ENCODE measurements around the gene IL1RL2.

The IL1RL2 gene

GRCh38 chr2:102278720-102279390 lies 92.0 kb downstream of the IL1RL2 start:
- no peak overlapping the region for H3K4me2 ChIP-seq (ENCODE audit: low read length)
- no peak overlapping the region for H3K27ac ChIP-seq (ENCODE audit: low read depth, low read length, poor library complexity, severe bottlenecking)
- no peak for TF ChIP-seq EZH2 (IDR thresholded peaks at IDR 0.05; ENCODE audit: borderline replicate concordance, low read length)
- TF ChIP-seq CTCF (IDR thresholded peaks at IDR 0.05; ENCODE audit: low read length), result no peak
- H3K79me2 ChIP-seq (ENCODE audit: insufficient read depth, low read length), result no peaks in the 10 kb centered on the region
- H3K36me3 ChIP-seq (ENCODE audit: insufficient read depth, low read length), result no peaks in the 10 kb centered on the region
- H3K27me3 ChIP-seq (ENCODE audit: insufficient read depth, low read length), result no peaks in the 10 kb centered on the region; the same call in 1 of the 2 replicates
- no peaks in the 10 kb centered on the region for H3F3A ChIP-seq (ENCODE audit: insufficient read depth, low read length)
- H3K4me1 ChIP-seq (ENCODE audit: insufficient read depth, low read length, severe bottlenecking), result no peaks in the 10 kb centered on the region
- no peaks in the 10 kb centered on the region for H3K9me2 ChIP-seq (ENCODE audit: low read depth, low read length)
- H4K20me1 ChIP-seq (ENCODE audit: insufficient read depth, low read length), result no peaks in the 10 kb centered on the region
- peaks cover 4% of the 10 kb centered on the region; the same call in 1 of the 2 replicates for H3K9me3 ChIP-seq (ENCODE audit: low read length)
- H3K4me3 ChIP-seq (ENCODE audit: low read depth, low read length, poor library complexity, severe bottlenecking), result no peak overlapping the region
- H3K9ac ChIP-seq (ENCODE audit: low read length), result no peak overlapping the region
- no peak overlapping the region for H2AFZ ChIP-seq (ENCODE audit: low read length)

GRCh38 chr2:102279391-102279735 lies 92.5 kb downstream of the IL1RL2 start:
- Histone ChIP-seq H2AFZ (ENCODE audit: low read length) (no peak overlapping the region), H3K9me2 (ENCODE audit: low read depth, low read length) (no peaks in the 10 kb centered on the region), H3K9me3 (ENCODE audit: low read length) (peaks cover 4% of the 10 kb centered on the region; the same call in 1 of the 2 replicates), H3K4me2 (ENCODE audit: low read length) (no peak overlapping the region), H4K20me1 (ENCODE audit: insufficient read depth, low read length) (no peaks in the 10 kb centered on the region), H3K27me3 (ENCODE audit: insufficient read depth, low read length) (no peaks in the 10 kb centered on the region; the same call in 1 of the 2 replicates), H3K36me3 (ENCODE audit: insufficient read depth, low read length) (no peaks in the 10 kb centered on the region), H3F3A (ENCODE audit: insufficient read depth, low read length) (no peaks in the 10 kb centered on the region), H3K4me1 (ENCODE audit: insufficient read depth, low read length, severe bottlenecking) (no peaks in the 10 kb centered on the region), H3K27ac (ENCODE audit: low read depth, low read length, poor library complexity, severe bottlenecking) (no peak overlapping the region), H3K4me3 (ENCODE audit: low read depth, low read length, poor library complexity, severe bottlenecking) (no peak overlapping the region), H3K9ac (ENCODE audit: low read length) (no peak overlapping the region), H3K79me2 (ENCODE audit: insufficient read depth, low read length) (no peaks in the 10 kb centered on the region)
- TF ChIP-seq CTCF (IDR thresholded peaks at IDR 0.05; ENCODE audit: low read length) (no peak), EZH2 (IDR thresholded peaks at IDR 0.05; ENCODE audit: borderline replicate concordance, low read length) (no peak)

- Histone ChIP-seq H3K9me3 (ENCODE audit: low read length) (no peaks in the 10 kb centered on the region), H3K36me3 (ENCODE audit: insufficient read depth, low read length) (no peaks in the 10 kb centered on the region), H2AFZ (ENCODE audit: low read length) (no peak overlapping the region), H3K4me1 (ENCODE audit: insufficient read depth, low read length, severe bottlenecking) (no peaks in the 10 kb centered on the region), H3K4me2 (ENCODE audit: low read length) (no peak overlapping the region), H3K27ac (ENCODE audit: low read depth, low read length, poor library complexity, severe bottlenecking) (no peak overlapping the region), H3K9ac (ENCODE audit: low read length) (no peak overlapping the region), H3F3A (ENCODE audit: insufficient read depth, low read length) (no peaks in the 10 kb centered on the region), H3K79me2 (ENCODE audit: insufficient read depth, low read length) (no peaks in the 10 kb centered on the region), H3K9me2 (ENCODE audit: low read depth, low read length) (no peaks in the 10 kb centered on the region), H3K4me3 (ENCODE audit: low read depth, low read length, poor library complexity, severe bottlenecking) (no peak overlapping the region), H4K20me1 (ENCODE audit: insufficient read depth, low read length) (no peaks in the 10 kb centered on the region), H3K27me3 (ENCODE audit: insufficient read depth, low read length) (no peaks in the 10 kb centered on the region)
- no peak for TF ChIP-seq CTCF (IDR thresholded peaks at IDR 0.05; ENCODE audit: low read length)
These were observed 95.9 kb downstream of the IL1RL2 start for GRCh38 chr2:102282678-102283091.

Measured in OCI-LY1 (cell line).